ACC112 (cell line): Measurements from ENCODE around the gene EPHA10.
"Not testable (repeated sequence)": the region's sequence is repeated elsewhere in the genome, so short reads cannot be mapped to it uniquely, and the experiment has no call there.

ENCODE experiments used
- H2AFZ ChIP-seq: fragments of 200-600 bp; sonication (generic); one replicate; pipeline ENCODE4 v1.6.0; 2017; ENCODE audit warnings: antibody characterized with exemption, low read length; ENCODE audit not compliant: unreplicated experiment
- H3K27ac ChIP-seq: fragments of 200-600 bp; sonication (generic); 2 replicates; pipeline ENCODE4 v1.5.1; 2014; ENCODE audit warnings: low read depth, mild to moderate bottlenecking, antibody characterized with exemption, low read length, moderate library complexity
- H3K27me3 ChIP-seq: fragments of 200-600 bp; sonication (generic); 2 replicates; pipeline ENCODE4 v1.6.1; 2014; ENCODE audit warnings: mild to moderate bottlenecking, antibody characterized with exemption, low read length, moderate library complexity, mixed read lengths; ENCODE audit not compliant: insufficient read depth
- H3K36me3 ChIP-seq: fragments of 200-600 bp; sonication (generic); 2 replicates; pipeline ENCODE4 v1.6.1; 2016; ENCODE audit warnings: mild to moderate bottlenecking, antibody characterized with exemption, low read length, moderate library complexity, mixed read lengths; ENCODE audit not compliant: insufficient read depth
- H3K4me1 ChIP-seq: fragments of 200-600 bp; sonication (generic); one replicate; pipeline ENCODE4 v1.6.1; 2016; ENCODE audit warnings: low read length, mixed read lengths; ENCODE audit not compliant: insufficient read depth, unreplicated experiment, control insufficient read depth
- H3K4me3 ChIP-seq: fragments of 200-600 bp; sonication (generic); 2 replicates; pipeline ENCODE4 v1.5.1; 2014; ENCODE audit warnings: mild to moderate bottlenecking, low read depth, low read length
- H3K79me2 ChIP-seq: fragments of 200-600 bp; sonication (generic); one replicate; pipeline ENCODE4 v1.6.0; 2016; ENCODE audit warnings: low read length; ENCODE audit not compliant: control insufficient read depth, unreplicated experiment, insufficient read depth

The EPHA10 gene

GRCh38 chr1:37797750-37798345 is 32.9 kb upstream of the EPHA10 start:
- Histone ChIP-seq H3K79me2 (no peaks in the 10 kb centered on the region), H3K36me3 (0 out of 2 replicates have a peak, but pooled peaks cover 6% of the 10 kb centered on the region), H3K27me3 (peaks cover 15% of the 10 kb centered on the region), H2AFZ (no peak overlapping the region), H3K4me3 (no peak overlapping the region), H3K27ac (no peak overlapping the region), H3K4me1 (no peaks in the 10 kb centered on the region)

GRCh38 chr1:37795340-37796125 is 30.6 kb upstream of the EPHA10 start:
- no peak overlapping the region for H2AFZ ChIP-seq
- no peaks in the 10 kb centered on the region for H3K4me1 ChIP-seq
- H3K79me2 ChIP-seq = no peaks in the 10 kb centered on the region
- no peak overlapping the region for H3K27ac ChIP-seq
- no peak overlapping the region for H3K4me3 ChIP-seq
- peaks cover 37% of the 10 kb centered on the region for H3K27me3 ChIP-seq
- no peaks in the 10 kb centered on the region for H3K36me3 ChIP-seq

- no peak overlapping the region for H2AFZ ChIP-seq
- H3K79me2 ChIP-seq = no peaks in the 10 kb centered on the region
- no peaks in the 10 kb centered on the region for H3K36me3 ChIP-seq
- no peaks in the 10 kb centered on the region for H3K4me1 ChIP-seq
- no peak overlapping the region for H3K27ac ChIP-seq
- peaks cover 44% of the 10 kb centered on the region for H3K27me3 ChIP-seq
- peak overlapping the region; percentile 79 for H3K4me3 ChIP-seq
These were observed 29.7 kb upstream of the EPHA10 start for GRCh38 chr1:37794372-37795339.

GRCh38 chr1:37793773-37794371 is 29.0 kb upstream of the EPHA10 start, which contains the start of gene MANEAL:
Gene MANEAL, plus strand, starts transcription at chr1:37793847. Its CDS starts 336 bp downstream, at chr1:37794183.
- peak within 1 kb of the TSS; percentile 79 for H3K4me3 ChIP-seq
- no peak within 1 kb of the TSS for H3K27ac ChIP-seq
- peak within 1 kb of the TSS; percentile 58 for H2AFZ ChIP-seq
- H3K79me2 ChIP-seq = no peaks in the 10 kb centered on the region
- H3K4me1 ChIP-seq = no peaks in the 10 kb centered on the region
- no peaks in the 10 kb centered on the region for H3K36me3 ChIP-seq
- H3K27me3 ChIP-seq = peaks cover 50% of the 10 kb centered on the region

GRCh38 chr1:37792943-37793686 is 28.2 kb upstream of the EPHA10 start:
- H3K27ac ChIP-seq = no peak overlapping the region
- H3K4me3 ChIP-seq = peak overlapping the region; percentile 51
- H2AFZ ChIP-seq = no peak overlapping the region
- H3K79me2 ChIP-seq = no peaks in the 10 kb centered on the region
- H3K36me3 ChIP-seq = no peaks in the 10 kb centered on the region
- H3K4me1 ChIP-seq = no peaks in the 10 kb centered on the region
- H3K27me3 ChIP-seq = peaks cover 57% of the 10 kb centered on the region

- Histone ChIP-seq H3K79me2 (no peaks in the 10 kb centered on the region), H3K4me3 (no peak overlapping the region), H3K36me3 (no peaks in the 10 kb centered on the region), H3K27ac (no peak overlapping the region), H3K27me3 (peaks cover 70% of the 10 kb centered on the region), H2AFZ (no peak overlapping the region), H3K4me1 (no peaks in the 10 kb centered on the region)
These were observed 17.6 kb upstream of the EPHA10 start for GRCh38 chr1:37782491-37782890.

GRCh38 chr1:37778654-37779053 is 13.7 kb upstream of the EPHA10 start:
- no peaks in the 10 kb centered on the region for H3K79me2 ChIP-seq
- no peaks in the 10 kb centered on the region for H3K36me3 ChIP-seq
- no peaks in the 10 kb centered on the region for H3K4me1 ChIP-seq
- H3K27ac ChIP-seq = no peak overlapping the region
- H3K27me3 ChIP-seq = peaks cover 81% of the 10 kb centered on the region
- H2AFZ ChIP-seq = no peak overlapping the region
- H3K4me3 ChIP-seq = no peak overlapping the region

- Histone ChIP-seq H3K4me1 (no peaks in the 10 kb centered on the region), H2AFZ (no peak overlapping the region), H3K27ac (no peak overlapping the region), H3K36me3 (no peaks in the 10 kb centered on the region), H3K27me3 (peaks cover 72% of the 10 kb centered on the region), H3K79me2 (no peaks in the 10 kb centered on the region), H3K4me3 (no peak overlapping the region)
These were observed 12.1 kb upstream of the EPHA10 start for GRCh38 chr1:37776946-37777516.

GRCh38 chr1:37771440-37771839 is 6.5 kb upstream of the EPHA10 start:
- H3K27ac ChIP-seq, H3K4me1 ChIP-seq: not testable (repeated sequence)

More at GRCh38 chr1:37771440-37771839, 6.5 kb upstream of the EPHA10 start:
- not testable (repeated sequence) for H2AFZ ChIP-seq, H3K36me3 ChIP-seq, H3K4me3 ChIP-seq, H3K79me2 ChIP-seq
- peaks cover 65% of the 10 kb centered on the region for H3K27me3 ChIP-seq
